Cardiac muscle cell (in vitro differentiated cells and primary cell): ENCODE measurements around the gene SPAM1. TPM values are rescaled to one million over a fixed set of nuclear protein-coding genes. Genes with fewer than 3 reads are reported as not detected.

Experiments
- DNase-seq, 2 donors: peaks; one replicate each; pipeline versions ENCODE4 v3.0.0 to v3.0.0-alpha.2; 2010 to 2017; ENCODE audit warnings: low read depth in 1 of 2, low spot score in 1 of 2
- H3K27ac ChIP-seq: fragments of 200-600 bp; sonication (generic); 2 replicates; pipeline ENCODE4 v1.5.1; 2016
- H3K27me3 ChIP-seq: fragments of 200-600 bp; sonication (generic); 2 replicates; pipeline ENCODE4 v1.6.0; 2016; ENCODE audit warnings: control low read depth
- H3K36me3 ChIP-seq: fragments of 200-600 bp; sonication (generic); 2 replicates; pipeline ENCODE4 v1.5.1; 2016; ENCODE audit warnings: control low read depth
- H3K4me1 ChIP-seq: fragments of 200-600 bp; sonication (generic); 2 replicates; pipeline ENCODE4 v1.8.1; 2017; ENCODE audit warnings: low read depth, mild to moderate bottlenecking, mixed run types
- H3K4me3 ChIP-seq: fragments of 200-600 bp; sonication (generic); 2 replicates; pipeline ENCODE4 v1.5.1; 2016; ENCODE audit warnings: mild to moderate bottlenecking
- H3K9me3 ChIP-seq: fragments of 200-600 bp; sonication (generic); 2 replicates; pipeline ENCODE4 v1.5.1; 2017; ENCODE audit warnings: low read depth, mild to moderate bottlenecking, control low read depth
- CTCF ChIP-seq: IDR thresholded peaks from 2 replicates; pipeline ENCODE4 v1.5.1; 2012; ENCODE audit warnings: low read depth, mild to moderate bottlenecking, low read length
- polyA plus RNA-seq: library from polyadenylated mRNA; unstranded; fragments of >200 nt; fragmentation: Nextera tagmentation; extraction: Ambion mirVana; gene quantifications from 2 replicates; pipeline ENCODE4 v1.2.1, GENCODE V29; 2016
- total RNA-seq: library from RNA; depleted of rRNA; stranded (reverse); fragments of >200 nt; gene quantifications from 2 replicates; pipeline ENCODE4 v1.2.3, GENCODE V29; 2016

The SPAM1 gene
- total and polyA plus RNA-seq, 2 experiments from 2014 or later, result not detected

- H3K9me3 ChIP-seq, result no peaks in the 10 kb centered on the region
- no peaks in the 10 kb centered on the region for H3K4me1 ChIP-seq
- H3K27me3 ChIP-seq, result no peaks in the 10 kb centered on the region
- no peak overlapping the region for H3K4me3 ChIP-seq
- no peak for DNase-seq
- no peaks in the 10 kb centered on the region for H3K36me3 ChIP-seq
- no peak for TF ChIP-seq CTCF
- no peak overlapping the region for H3K27ac ChIP-seq
Observed at GRCh38 chr7:123918309-123918708, 6.7 kb upstream of the SPAM1 start.

GRCh38 chr7:123923599-123923998 lies 1.4 kb upstream of the SPAM1 start:
- no peaks in the 10 kb centered on the region for H3K4me1 ChIP-seq
- H3K27me3 ChIP-seq, result no peaks in the 10 kb centered on the region
- no peaks in the 10 kb centered on the region for H3K9me3 ChIP-seq
- TF ChIP-seq CTCF, result no peak
- no peak overlapping the region for H3K4me3 ChIP-seq
- no peak overlapping the region for H3K27ac ChIP-seq
- no peaks in the 10 kb centered on the region for H3K36me3 ChIP-seq
- no peak for DNase-seq

GRCh38 chr7:123929107-123929506 lies 4.1 kb downstream of the SPAM1 start:
- H3K27ac ChIP-seq, result no peak overlapping the region
- H3K27me3 ChIP-seq, result no peaks in the 10 kb centered on the region
- no peak for TF ChIP-seq CTCF
- no peaks in the 10 kb centered on the region for H3K9me3 ChIP-seq
- H3K4me1 ChIP-seq, result no peaks in the 10 kb centered on the region
- H3K4me3 ChIP-seq, result no peak overlapping the region
- no peak for DNase-seq
- no peaks in the 10 kb centered on the region for H3K36me3 ChIP-seq

- Histone ChIP-seq H3K9me3 (no peaks in the 10 kb centered on the region), H3K36me3 (no peaks in the 10 kb centered on the region), H3K27me3 (no peaks in the 10 kb centered on the region), H3K4me3 (no peak overlapping the region), H3K27ac (no peak overlapping the region), H3K4me1 (no peaks in the 10 kb centered on the region)
- no peak for TF ChIP-seq CTCF
- DNase-seq, result no peak
Observed at GRCh38 chr7:123929655-123930054, 4.6 kb downstream of the SPAM1 start.

- Histone ChIP-seq H3K4me1 (no peaks in the 10 kb centered on the region), H3K27ac (no peak overlapping the region), H3K27me3 (no peaks in the 10 kb centered on the region), H3K4me3 (no peak overlapping the region), H3K9me3 (peaks cover 3% of the 10 kb centered on the region), H3K36me3 (no peaks in the 10 kb centered on the region)
- DNase-seq, result no peak
- TF ChIP-seq CTCF, result no peak
Observed at GRCh38 chr7:123935436-123936381, 10.7 kb downstream of the SPAM1 start.
